Neural cell (in vitro differentiated cells): ENCODE data around the gene MOGAT1. TPM values are rescaled to one million over a fixed set of nuclear protein-coding genes. Genes with fewer than 3 reads are reported as not detected.
A peak's percentile ranks its signal among the peaks of the same experiment; 100 is the strongest.

Source experiments
- H2AFZ ChIP-seq: fragments of 200-600, 300-800 bp; sonication (generic), shearing (Covaris generic); 2 replicates; pipeline ENCODE4 v1.6.0; 2014; ENCODE audit warnings: low read depth, mild to moderate bottlenecking, antibody characterized with exemption, low read length, moderate library complexity
- H3F3A ChIP-seq: fragments of 200-600 bp; shearing (Covaris generic); 2 replicates; pipeline ENCODE4 v1.6.1; 2016; ENCODE audit warnings: mild to moderate bottlenecking, moderate library complexity, mixed read lengths, antibody characterized with exemption, low read length; ENCODE audit not compliant: insufficient read depth, poor library complexity, severe bottlenecking
- H3K27ac ChIP-seq: fragments of 200-600, 300-800 bp; sonication (generic), shearing (Covaris generic); 2 replicates; pipeline ENCODE4 v1.5.1; 2014; ENCODE audit warnings: mild to moderate bottlenecking, low read length, moderate library complexity
- H3K27me3 ChIP-seq: fragments of 300-800, 200-600 bp; sonication (generic), shearing (Covaris generic); 2 replicates; pipeline ENCODE4 v1.6.0; 2014; ENCODE audit warnings: mild to moderate bottlenecking, low read depth, low read length, moderate library complexity; ENCODE audit not compliant: insufficient read depth
- H3K36me3 ChIP-seq: fragments of 300-800, 200-600 bp; sonication (generic), shearing (Covaris generic); 2 replicates; pipeline ENCODE4 v1.5.1; 2014; ENCODE audit warnings: mild to moderate bottlenecking, antibody characterized with exemption, low read length, moderate library complexity; ENCODE audit not compliant: insufficient read depth
- H3K4me2 ChIP-seq: fragments of 300-800, 200-600 bp; sonication (generic), shearing (Covaris generic); 2 replicates; pipeline ENCODE4 v1.6.0; 2014; ENCODE audit warnings: mild to moderate bottlenecking, low read length
- H3K4me3 ChIP-seq: fragments of 300-800, 200-600 bp; sonication (generic), shearing (Covaris generic); 2 replicates; pipeline ENCODE4 v1.5.1; 2014; ENCODE audit warnings: mild to moderate bottlenecking, low read length, moderate library complexity
- H3K79me2 ChIP-seq: fragments of 200-600 bp; shearing (Covaris generic); replicated peaks from 2 replicates; pipeline ENCODE4 v1.6.0; 2014; ENCODE audit warnings: mild to moderate bottlenecking, low read length, moderate library complexity; ENCODE audit not compliant: insufficient read depth
- H3K9ac ChIP-seq: fragments of 300-800, 200-600 bp; sonication (generic), shearing (Covaris generic); 2 replicates; pipeline ENCODE4 v1.6.1; 2016; ENCODE audit warnings: mild to moderate bottlenecking, low read length, mixed read lengths
- H3K9me2 ChIP-seq: fragments of 200-600 bp; shearing (Covaris generic); 2 replicates; pipeline ENCODE4 v1.6.1; 2016; ENCODE audit warnings: mild to moderate bottlenecking, low read length, mixed read lengths; ENCODE audit not compliant: insufficient read depth
- H3K9me3 ChIP-seq: fragments of 200-600, 300-800 bp; sonication (generic), shearing (Covaris generic); 2 replicates; pipeline ENCODE4 v1.6.1; 2016; ENCODE audit warnings: mild to moderate bottlenecking, mixed run types, low read length, moderate library complexity, mixed read lengths
- H4K20me1 ChIP-seq: fragments of 200-600 bp; shearing (Covaris generic); 2 replicates; pipeline ENCODE4 v1.6.1; 2016; ENCODE audit warnings: mild to moderate bottlenecking, mixed run types; ENCODE audit not compliant: insufficient read depth
- CTCF ChIP-seq: fragments of 450-650 bp; IDR thresholded peaks from 2 replicates; pipeline ENCODE4 v1.5.1; 2014; ENCODE audit warnings: antibody characterized with exemption, mild to moderate bottlenecking, moderate library complexity; ENCODE audit not compliant: poor library complexity, severe bottlenecking
- EP300 ChIP-seq: fragments of 450-650 bp; conservative IDR thresholded peaks from 2 replicates; pipeline ENCODE4 v1.6.1; 2014; ENCODE audit warnings: antibody characterized with exemption, mild to moderate bottlenecking, moderate library complexity; ENCODE audit not compliant: poor library complexity, severe bottlenecking
- EZH2 ChIP-seq: fragments of 200-600, 300-800 bp; shearing (Covaris generic), sonication (generic); IDR thresholded peaks from 2 replicates; pipeline ENCODE4 v1.6.1; 2014; ENCODE audit warnings: antibody characterized with exemption, low read length, borderline replicate concordance, mild to moderate bottlenecking; ENCODE audit not compliant: insufficient read depth, poor library complexity, severe bottlenecking
- MXI1 ChIP-seq: fragments of 450-650 bp; conservative IDR thresholded peaks from 2 replicates; pipeline ENCODE4 v1.6.1; 2014; ENCODE audit warnings: antibody characterized with exemption, mild to moderate bottlenecking; ENCODE audit not compliant: poor library complexity, severe bottlenecking
- POLR2AphosphoS5 ChIP-seq: IDR thresholded peaks from 2 replicates; pipeline ENCODE4 v1.6.1; 2012
- RAD21 ChIP-seq: fragments of 450-650 bp; conservative IDR thresholded peaks from 2 replicates; pipeline ENCODE4 v1.6.1; 2014; ENCODE audit warnings: antibody characterized with exemption, mild to moderate bottlenecking, moderate library complexity
- REST ChIP-seq: IDR thresholded peaks from 2 replicates; pipeline ENCODE4 v1.6.1; 2012; ENCODE audit warnings: borderline replicate concordance
- SMC3 ChIP-seq: fragments of 450-650 bp; conservative IDR thresholded peaks from 2 replicates; pipeline ENCODE4 v1.6.1; 2014; ENCODE audit warnings: antibody characterized with exemption, mild to moderate bottlenecking, moderate library complexity; ENCODE audit not compliant: poor library complexity
- TAF1 ChIP-seq: IDR thresholded peaks from 2 replicates; pipeline ENCODE4 v1.6.1; 2012; ENCODE audit warnings: low read depth
- polyA plus RNA-seq: library from polyadenylated mRNA; depleted of rRNA; stranded (reverse); fragments of >200 nt; gene quantifications from 2 replicates; pipeline ENCODE4 v1.2.3, GENCODE V29; 2014

The MOGAT1 gene
- polyA plus RNA-seq, 1 donor from 2014 or later, result not detected

- Histone ChIP-seq H3K4me3 (no peak overlapping the region), H3K27me3 (no peaks in the 10 kb centered on the region), H3K9ac (no peak overlapping the region), H3K79me2 (no peaks in the 10 kb centered on the region), H3K27ac (no peak overlapping the region), H2AFZ (no peak overlapping the region), H3K9me2 (no peaks in the 10 kb centered on the region), H3F3A (no peaks in the 10 kb centered on the region), H4K20me1 (no peaks in the 10 kb centered on the region), H3K36me3 (no peaks in the 10 kb centered on the region), H3K9me3 (no peaks in the 10 kb centered on the region), H3K4me2 (no peak overlapping the region)
- TF ChIP-seq RAD21 (no peak), MXI1 (no peak), POLR2AphosphoS5 (no peak), EP300 (no peak), SMC3 (no peak), REST (no peak), EZH2 (no peak), TAF1 (no peak), CTCF (no peak)
Measured at GRCh38 chr2:222707689-222708273, 36.3 kb downstream of the MOGAT1 start.

GRCh38 chr2:222708274-222708710, 36.8 kb downstream of the MOGAT1 start:
- Histone ChIP-seq H3K9ac (no peak overlapping the region), H3F3A (no peaks in the 10 kb centered on the region), H2AFZ (no peak overlapping the region), H3K9me3 (no peaks in the 10 kb centered on the region), H3K36me3 (no peaks in the 10 kb centered on the region), H3K79me2 (no peaks in the 10 kb centered on the region), H3K27me3 (no peaks in the 10 kb centered on the region), H3K4me3 (no peak overlapping the region), H3K27ac (no peak overlapping the region), H4K20me1 (no peaks in the 10 kb centered on the region), H3K4me2 (no peak overlapping the region), H3K9me2 (no peaks in the 10 kb centered on the region)
- TF ChIP-seq CTCF (peak; percentile 85), SMC3 (peak; percentile 90), RAD21 (peak; percentile 76), POLR2AphosphoS5 (no peak)
